ENCODE data around the gene SOX18. TPM values are rescaled to one million over a fixed set of nuclear protein-coding genes. Genes with fewer than 3 reads are reported as not detected.

The SOX18 gene
- total and polyA plus RNA-seq, 2 of the 8 experiments (the other 6 are each of a cell fraction or from before 2014, with no cell fraction given): 0.09 TPM; not detected in 1

GRCh38 chr20:64027981-64028685 lies 21.3 kb downstream of the SOX18 start:
- no peak overlapping the region for H3K4ac ChIP-seq (replicated peaks; ENCODE audit: insufficient read length, low read depth, low read length)
- ChIA-PET POLR2A (ENCODE audit: partially characterized antibody) (interaction anchor here (0.9 to 1.1 kb wide), 3 partner anchors 8 to 145 kb away, joined by 3 to 4 read pairs (median 3); partner anchors contain the start of gene C20orf204), CTCF (ENCODE audit: partially characterized antibody) (interaction anchor here (1.1 to 2.1 kb wide), 2 partner anchors 13 to 92 kb away, joined by 3 to 5 read pairs; no protein-coding TSS in a partner anchor)
- H4K5ac ChIP-seq (ENCODE audit: insufficient read length, low read depth, low read length): no peak overlapping the region
- H4K20me1 ChIP-seq (replicated peaks in 1 of 2; ENCODE audit: control insufficient read depth in 1 of 2, insufficient read depth in 2 of 2, low read length in 2 of 2): peaks cover 0 to 8% of the 10 kb centered on the region in 2 experiments
- H4K8ac ChIP-seq (ENCODE audit: extremely low read depth, insufficient read depth, low read length): no peak overlapping the region
- H2BK120ac ChIP-seq (replicated peaks; ENCODE audit: low read depth, low read length): no peak overlapping the region
- H2BK5ac ChIP-seq (ENCODE audit: low read depth, low read length): no peak overlapping the region
- no peak overlapping the region for H2AK5ac ChIP-seq (ENCODE audit: low read depth, low read length)
- no peak overlapping the region for H3K18ac ChIP-seq (ENCODE audit: extremely low read depth, low read length)
- H3K14ac ChIP-seq (ENCODE audit: insufficient read length): no peak overlapping the region
- no peaks in the 10 kb centered on the region for H3K4me1 ChIP-seq (replicated peaks in 1 of 4; ENCODE audit: control insufficient read depth in 3 of 4, insufficient read depth in 4 of 4, low read length in 3 of 4)
- H2BK20ac ChIP-seq (ENCODE audit: low read length): no peak overlapping the region
- H3K79me1 ChIP-seq (ENCODE audit: low read depth, low read length): peaks cover 2% of the 10 kb centered on the region; the same call in 1 of the 2 replicates
- DNase-seq (ENCODE audit: low read depth in 1 of 2, low spot score in 2 of 2): no peak
- no peak overlapping the region for H2BK12ac ChIP-seq (ENCODE audit: low read depth, low read length)
- no peaks in the 10 kb centered on the region for H3K27me3 ChIP-seq (replicated peaks in 1 of 4; ENCODE audit: control insufficient read depth in 3 of 4, extremely low read depth in 1 of 4, insufficient read depth in 3 of 4, low read length in 3 of 4)
- no peak overlapping the region for H3K4me2 ChIP-seq (ENCODE audit: insufficient read depth in 1 of 2, low read depth in 2 of 2, low read length in 2 of 2)
- H3K36me3 ChIP-seq (ENCODE audit: control insufficient read depth in 2 of 4, insufficient read depth in 4 of 4, low read length in 3 of 4): peaks cover 26 to 62% (median 50%) of the 10 kb centered on the region in 4 experiments
- TF ChIP-seq EZH2 (IDR thresholded peaks at IDR 0.05; ENCODE audit: low read depth, low read length, severe bottlenecking) (no peak), ZNF274 (IDR thresholded peaks at IDR 0.05; ENCODE audit: borderline replicate concordance, extremely low read depth, low read length) (no peak), JUND (IDR thresholded peaks at IDR 0.05; ENCODE audit: low read length) (no peak), SP4 (IDR thresholded peaks at IDR 0.05; ENCODE audit: low read length) (no peak)
- no peak overlapping the region for H3K56ac ChIP-seq (replicated peaks; ENCODE audit: insufficient read length, low read depth, low read length)
- no peak overlapping the region for H3K23ac ChIP-seq (ENCODE audit: insufficient read length)
- no peak overlapping the region for H2AFZ ChIP-seq (ENCODE audit: low read length)
- H3K4me3 ChIP-seq (ENCODE audit: extremely low read depth in 1 of 4, insufficient read depth in 2 of 4, low read depth in 3 of 4, low read length in 4 of 4): no peak overlapping the region
- H3K27ac ChIP-seq (ENCODE audit: low read depth, low read length): no peak overlapping the region
- H3K9me3 ChIP-seq (ENCODE audit: insufficient read depth in 2 of 2, low read depth in 1 of 2, low read length in 1 of 2): no peaks in the 10 kb centered on the region
- H3K79me2 ChIP-seq (ENCODE audit: control insufficient read depth in 1 of 2, insufficient read depth in 2 of 2, low read length in 2 of 2): no peaks in the 10 kb centered on the region
- WGBS, 2 experiments (ENCODE audit: extremely low coverage in 1 of 2, insufficient coverage in 1 of 2, insufficient read length in 1 of 2, insufficient replicate concordance in 2 of 2, low coverage in 1 of 2, low lambda C conversion rate in 2 of 2, missing lambda C conversion rate in 1 of 2): 92% methylated on average over 22 of the region's 24 CpGs; no CpG with 5 or more reads in 1 of the 2 experiments
- H2BK15ac ChIP-seq (ENCODE audit: low read length): no peak overlapping the region
- no peak overlapping the region for H4K91ac ChIP-seq (replicated peaks; ENCODE audit: insufficient read length, low read length)
- no peak overlapping the region for H3K9ac ChIP-seq (replicated peaks in 1 of 4; ENCODE audit: extremely low read depth in 1 of 4, low read depth in 3 of 4, low read length in 3 of 4)
- FAIRE-seq: no peak
- no peaks in the 10 kb centered on the region for H3K23me2 ChIP-seq (ENCODE audit: low read depth, low read length)

Measured in H1 (cell line).